GM06990 (cell line): ENCODE results near the gene SLC6A3.

ENCODE experiments used
- DNase-seq: peaks from one replicate; pipeline ENCODE4 v3.0.0-alpha.2; 2011; ENCODE audit not compliant: insufficient read length; ENCODE audit errors: extremely low read depth
- H3K27me3 ChIP-seq: replicated peaks from 2 replicates; pipeline ENCODE4 v1.6.0; 2011; ENCODE audit warnings: low read length; ENCODE audit not compliant: control insufficient read depth, insufficient read depth
- H3K36me3 ChIP-seq: 2 replicates; pipeline ENCODE4 v1.5.1; 2011; ENCODE audit warnings: low read length; ENCODE audit not compliant: control insufficient read depth, insufficient read depth
- H3K4me3 ChIP-seq: replicated peaks from 2 replicates; pipeline ENCODE4 v1.5.1; 2011; ENCODE audit warnings: low read depth, mild to moderate bottlenecking, control low read depth, low read length
- CTCF ChIP-seq: IDR thresholded peaks from 2 replicates; pipeline ENCODE4 v1.5.1; 2011; ENCODE audit warnings: low read length, control low read depth, mild to moderate bottlenecking, inconsistent platforms; ENCODE audit not compliant: insufficient read depth, poor library complexity, severe bottlenecking

The SLC6A3 gene

DNA sequence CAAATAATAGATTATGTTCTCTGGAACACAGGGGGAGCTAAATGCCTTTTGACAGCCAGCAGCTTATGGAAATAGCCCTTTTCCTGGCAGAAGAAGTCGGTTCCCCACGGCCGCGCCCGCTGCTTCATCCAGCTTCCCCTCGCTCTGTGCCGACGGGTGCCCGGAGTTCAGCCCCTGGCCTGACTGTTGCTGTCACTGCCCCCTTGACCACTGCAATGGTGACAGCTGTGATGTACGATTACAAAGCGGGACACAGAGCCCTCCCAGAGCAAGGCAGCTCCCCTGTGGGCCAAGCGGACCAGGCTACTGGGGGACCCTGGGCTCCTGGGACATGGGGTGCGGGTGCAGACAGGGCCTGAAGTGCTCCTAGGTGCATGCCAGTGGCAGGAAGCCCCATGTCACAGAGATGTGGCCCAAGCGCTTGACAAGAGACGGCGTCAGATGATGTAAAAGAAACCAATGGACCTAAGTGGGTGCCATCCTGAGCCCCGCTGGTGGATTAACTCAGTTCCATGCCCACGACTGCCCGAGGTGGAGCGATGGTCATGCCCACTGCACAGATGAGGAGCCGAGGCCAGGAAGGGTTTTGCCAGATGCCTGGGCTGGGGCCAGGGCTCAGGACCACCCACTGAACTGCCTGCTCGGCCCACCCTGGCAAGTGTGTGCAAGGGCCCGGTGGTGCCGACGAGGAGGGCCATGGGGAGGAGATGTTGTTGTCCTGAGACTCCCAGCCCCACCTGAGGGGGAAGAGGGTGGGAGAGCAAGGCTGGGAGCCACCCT is 87.1 kb downstream of the SLC6A3 start:
- no peak for TF ChIP-seq CTCF
- no peak overlapping the region for H3K4me3 ChIP-seq
- no peak for DNase-seq
- H3K36me3 ChIP-seq, result no peaks in the 10 kb centered on the region
- H3K27me3 ChIP-seq, result peaks cover 2% of the 10 kb centered on the region

- no peak for DNase-seq
Measured at GRCh38 chr5:1356873-1357787, 88.1 kb downstream of the SLC6A3 start.

GRCh38 chr5:1354576-1354975 is 90.7 kb downstream of the SLC6A3 start:
- no peak for DNase-seq
- Histone ChIP-seq H3K4me3 (no peak overlapping the region), H3K27me3 (no peaks in the 10 kb centered on the region; the same call in 1 of the 2 replicates), H3K36me3 (no peaks in the 10 kb centered on the region)
- TF ChIP-seq CTCF, result no peak

More at GRCh38 chr5:1356873-1357787, 88.1 kb downstream of the SLC6A3 start:
- H3K27me3 ChIP-seq, result no peaks in the 10 kb centered on the region; the same call in none of the 2 replicates
- TF ChIP-seq CTCF, result no peak
- H3K4me3 ChIP-seq, result no peak overlapping the region
- no peaks in the 10 kb centered on the region for H3K36me3 ChIP-seq

DNA sequence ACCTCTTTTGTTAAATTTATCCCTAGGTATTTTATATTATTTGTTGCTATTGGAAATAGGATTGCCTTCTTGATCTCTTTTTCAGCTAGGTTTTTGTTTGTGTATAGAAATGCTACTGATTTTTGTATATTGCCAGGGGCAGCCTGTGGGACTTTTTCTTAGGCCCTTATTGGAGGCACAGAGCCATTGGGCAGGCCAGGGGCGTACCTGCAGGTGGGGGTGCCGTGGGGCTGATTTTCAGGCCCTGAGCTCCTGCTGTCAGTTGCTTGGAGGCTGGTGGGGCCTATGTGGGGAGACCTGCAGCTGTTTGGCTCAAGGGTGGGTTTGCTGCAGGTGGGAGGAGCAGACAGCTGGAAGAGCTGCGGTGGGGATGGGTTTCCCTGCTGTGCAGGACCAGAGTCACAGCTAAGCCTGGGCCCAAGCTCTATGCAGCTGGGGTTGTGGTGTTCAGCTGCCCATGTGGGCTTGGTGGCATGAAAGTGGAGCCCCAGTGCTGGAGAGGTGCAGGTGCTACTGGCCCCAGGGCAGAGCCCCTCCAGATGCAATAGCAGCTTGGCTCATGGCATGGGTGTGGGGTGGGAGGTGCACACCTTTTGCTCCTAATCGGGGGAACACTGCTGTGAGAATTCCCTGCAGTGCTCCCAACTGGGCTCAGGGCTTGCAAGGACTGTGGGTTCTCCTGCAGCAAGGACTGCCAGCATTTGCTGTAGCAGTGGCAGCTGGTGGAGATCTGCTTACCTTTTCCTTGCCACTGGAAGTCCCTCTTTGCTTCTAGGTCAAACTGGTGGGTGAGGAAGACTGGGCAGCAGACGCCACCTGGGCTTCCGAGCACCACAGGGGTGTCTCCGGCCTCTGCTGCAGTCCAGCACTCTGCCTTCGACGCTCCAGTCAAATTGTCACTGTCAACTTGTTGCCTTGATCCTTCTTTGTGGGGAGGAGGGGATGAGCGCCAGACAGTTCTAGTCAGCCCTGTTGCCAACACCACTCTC is 92.7 kb downstream of the SLC6A3 start:
- TF ChIP-seq CTCF, result no peak
- no peak overlapping the region for H3K4me3 ChIP-seq
- DNase-seq, result no peak
- no peaks in the 10 kb centered on the region for H3K36me3 ChIP-seq
- H3K27me3 ChIP-seq, result no peaks in the 10 kb centered on the region; the same call in 1 of the 2 replicates

GRCh38 chr5:1351156-1351555 is 94.1 kb downstream of the SLC6A3 start:
- Histone ChIP-seq H3K27me3 (no peaks in the 10 kb centered on the region; the same call in 1 of the 2 replicates), H3K4me3 (no peak overlapping the region), H3K36me3 (no peaks in the 10 kb centered on the region)
- no peak for DNase-seq
- TF ChIP-seq CTCF, result no peak
